ENCODE results near the gene ZC3H4. TPM values are rescaled to one million over a fixed set of nuclear protein-coding genes. Genes with fewer than 3 reads are reported as not detected.

The ZC3H4 gene
- total RNA-seq, 1 experiment from 2014 or later: 42.7 TPM

DNA sequence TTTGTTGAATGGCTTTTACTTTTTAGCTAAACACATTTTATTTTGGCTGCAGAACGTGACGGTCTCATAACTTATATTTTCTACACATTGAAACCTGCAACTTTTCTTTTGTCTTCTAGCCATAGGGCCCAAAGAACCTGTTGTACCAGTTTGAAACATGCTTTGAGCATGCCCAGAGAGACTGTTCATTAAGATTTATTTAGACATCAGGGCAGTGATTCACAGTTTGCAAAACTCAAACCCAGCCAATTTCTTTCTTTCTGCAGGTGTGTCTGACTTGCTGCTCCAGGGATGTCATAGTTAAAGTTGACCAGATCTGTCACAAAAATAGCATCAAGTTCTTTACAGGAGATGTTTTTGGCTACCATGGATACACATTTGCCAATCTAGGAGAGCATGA is 39.1 kb upstream of the ZC3H4 start:
- no peak overlapping the region for H3K4me3 ChIP-seq (ENCODE audit: low read depth in 2 of 2, low read length in 2 of 2)

GRCh38 chr19:47152205-47152604 is 38.6 kb upstream of the ZC3H4 start:
- BruUV-seq (replicated peaks): no TSS peak
- POLR2A ChIA-PET: no interaction called here

More for the DNA sequence above, 39.1 kb upstream of the ZC3H4 start:
- POLR2A ChIA-PET: no interaction called here
- H3K36me3 ChIP-seq (ENCODE audit: control insufficient read depth, insufficient read depth, low read length): peaks cover 22% of the 10 kb centered on the region
- BruUV-seq (replicated peaks): no TSS peak
- CTCF ChIA-PET: no interaction called here
- no peak for DNase-seq (ENCODE audit: low read depth, low spot score)
- no peaks in the 10 kb centered on the region for H3K27me3 ChIP-seq (ENCODE audit: control insufficient read depth, insufficient read depth, low read length)
- no peaks in the 10 kb centered on the region for H3K9me3 ChIP-seq (ENCODE audit: control insufficient read depth, insufficient read depth, low read depth, low read length)
- TF ChIP-seq, protein P1, sequence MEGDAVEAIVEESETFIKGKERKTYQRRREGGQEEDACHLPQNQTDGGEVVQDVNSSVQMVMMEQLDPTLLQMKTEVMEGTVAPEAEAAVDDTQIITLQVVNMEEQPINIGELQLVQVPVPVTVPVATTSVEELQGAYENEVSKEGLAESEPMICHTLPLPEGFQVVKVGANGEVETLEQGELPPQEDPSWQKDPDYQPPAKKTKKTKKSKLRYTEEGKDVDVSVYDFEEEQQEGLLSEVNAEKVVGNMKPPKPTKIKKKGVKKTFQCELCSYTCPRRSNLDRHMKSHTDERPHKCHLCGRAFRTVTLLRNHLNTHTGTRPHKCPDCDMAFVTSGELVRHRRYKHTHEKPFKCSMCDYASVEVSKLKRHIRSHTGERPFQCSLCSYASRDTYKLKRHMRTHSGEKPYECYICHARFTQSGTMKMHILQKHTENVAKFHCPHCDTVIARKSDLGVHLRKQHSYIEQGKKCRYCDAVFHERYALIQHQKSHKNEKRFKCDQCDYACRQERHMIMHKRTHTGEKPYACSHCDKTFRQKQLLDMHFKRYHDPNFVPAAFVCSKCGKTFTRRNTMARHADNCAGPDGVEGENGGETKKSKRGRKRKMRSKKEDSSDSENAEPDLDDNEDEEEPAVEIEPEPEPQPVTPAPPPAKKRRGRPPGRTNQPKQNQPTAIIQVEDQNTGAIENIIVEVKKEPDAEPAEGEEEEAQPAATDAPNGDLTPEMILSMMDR (IDR thresholded peaks at IDR 0.05): no peak
- TF ChIP-seq TCF7L2 (IDR thresholded peaks at IDR 0.05; ENCODE audit: low read depth, low read length) (no peak), REST (IDR thresholded peaks at IDR 0.05; ENCODE audit: insufficient read depth in 1 of 2, low read depth in 2 of 2, low read length in 1 of 2) (no peak), POLR2AphosphoS5 (IDR thresholded peaks at IDR 0.05; ENCODE audit: low read depth, low read length) (no peak)
- H3K27ac ChIP-seq (ENCODE audit: low read length): no peak overlapping the region
- peaks cover 3% of the 10 kb centered on the region for H3K4me1 ChIP-seq (ENCODE audit: control insufficient read depth, insufficient read depth, low read length)
- no peak for ATAC-seq
- intact Hi-C loops (cut with micrococcal nuclease; ENCODE audit: unreplicated experiment) (no loop called here), in situ Hi-C loops (cut with HindIII; ENCODE audit: low pct_unique_long_range_greater_than_20kb, low sequenced_read_pairs) (no loop called here)

More at GRCh38 chr19:47152205-47152604, 38.6 kb upstream of the ZC3H4 start:
- DNase-seq (ENCODE audit: low read depth, low spot score): no peak
- TF ChIP-seq, protein P1 (IDR thresholded peaks at IDR 0.05): no peak
- no peak for ATAC-seq
- in situ Hi-C loops (cut with HindIII; ENCODE audit: low pct_unique_long_range_greater_than_20kb, low sequenced_read_pairs) (no loop called here), intact Hi-C loops (cut with micrococcal nuclease; ENCODE audit: unreplicated experiment) (no loop called here)
- CTCF ChIA-PET: no interaction called here
- Histone ChIP-seq H3K27ac (ENCODE audit: low read length) (no peak overlapping the region), H3K4me3 (ENCODE audit: low read depth in 2 of 2, low read length in 2 of 2) (no peak overlapping the region), H3K4me1 (ENCODE audit: control insufficient read depth, insufficient read depth, low read length) (no peaks in the 10 kb centered on the region; the same call in 1 of the 2 replicates), H3K9me3 (ENCODE audit: control insufficient read depth, insufficient read depth, low read depth, low read length) (no peaks in the 10 kb centered on the region), H3K36me3 (ENCODE audit: control insufficient read depth, insufficient read depth, low read length) (peaks cover 22% of the 10 kb centered on the region), H3K27me3 (ENCODE audit: control insufficient read depth, insufficient read depth, low read length) (no peaks in the 10 kb centered on the region)
